Body of pancreas (tissue), 4 donors: Measurements from ENCODE around the gene DDX49. TPM values are rescaled to one million over a fixed set of nuclear protein-coding genes. Genes with fewer than 3 reads are reported as not detected.

Experiments
- ATAC-seq: fragments of 150-250 bp; one replicate; pipeline ENCODE4 v1.9.1; 2016
- DNase-seq, 4 donors: peaks; one replicate each; pipeline ENCODE4 v3.0.0-alpha.2; 2019
- H3K27ac ChIP-seq, 4 donors: fragments of 200-600 bp; sonication (generic); 1 replicate in 3 of 4; 2 replicates in 1 of 4; pipeline versions ENCODE4 v1.5.1 to v1.6.1; 2016 to 2019; ENCODE audit warnings: mild to moderate bottlenecking in 1 of 4, mixed read lengths in 1 of 4, moderate library complexity in 1 of 4
- H3K27me3 ChIP-seq, 2 donors: fragments of 200-600 bp; sonication (generic); one replicate each; pipeline ENCODE4 v1.6.0; 2016; ENCODE audit warnings: mild to moderate bottlenecking in 1 of 2
- H3K36me3 ChIP-seq, 2 donors: fragments of 200-600 bp; sonication (generic); replicated peaks in 1 of 2; 2 replicates each; pipeline ENCODE4 v1.5.1; 2016; ENCODE audit warnings: low read depth in 2 of 2; ENCODE audit not compliant: insufficient read depth in 1 of 2
- H3K4me1 ChIP-seq: fragments of 200-600 bp; sonication (generic); one replicate; pipeline ENCODE4 v1.6.0; 2016
- H3K4me3 ChIP-seq, 2 donors: fragments of 200-600 bp; sonication (generic); 1 replicate in 1 of 2; 2 replicates in 1 of 2; pipeline ENCODE4 v1.5.1; 2016 to 2019
- H3K9me3 ChIP-seq, 3 donors: fragments of 200-600 bp; sonication (generic); 1 replicate in 2 of 3; 2 replicates in 1 of 3; pipeline ENCODE4 v1.5.1; 2016
- POLR2A ChIP-seq, 3 donors: fragments of 450-650 bp; IDR thresholded peaks; one replicate each; pipeline ENCODE4 v1.6.1; 2016; ENCODE audit warnings: antibody characterized with exemption in 3 of 3, mild to moderate bottlenecking in 2 of 3
- WGBS, 2 donors: methylation state at CpG; one replicate each; pipeline ENCODE4 v1.1.5; 2017; 5-methylcytosine and 5-hydroxymethylcytosine counted together
- intact Hi-C: fragments of 100-400 bp; cut with DNase I; formaldehyde crosslinking; loops from one replicate; pipeline ENCODE4 v1.15.1; 2023
- total RNA-seq, 2 donors: library from RNA; depleted of rRNA; stranded (reverse); fragments of >200 nt; gene quantifications; one replicate each; pipeline ENCODE4 v1.1.0, GENCODE V29; 2016
- TF ChIP-seq, protein P1 (sequence below), 7 experiments: fragments of 450-650 bp in 4 of 7; fragments of 200-600 bp in 3 of 7; sonication (generic) in 3 of 7; IDR thresholded peaks; one replicate each; pipeline ENCODE4 v1.5.1; 2016 to 2019; ENCODE audit warnings: antibody characterized with exemption in 7 of 7

DDX49 gene
- total RNA-seq, 2 donors from 2014 or later, result 39.4 to 44.2 TPM

DNA sequence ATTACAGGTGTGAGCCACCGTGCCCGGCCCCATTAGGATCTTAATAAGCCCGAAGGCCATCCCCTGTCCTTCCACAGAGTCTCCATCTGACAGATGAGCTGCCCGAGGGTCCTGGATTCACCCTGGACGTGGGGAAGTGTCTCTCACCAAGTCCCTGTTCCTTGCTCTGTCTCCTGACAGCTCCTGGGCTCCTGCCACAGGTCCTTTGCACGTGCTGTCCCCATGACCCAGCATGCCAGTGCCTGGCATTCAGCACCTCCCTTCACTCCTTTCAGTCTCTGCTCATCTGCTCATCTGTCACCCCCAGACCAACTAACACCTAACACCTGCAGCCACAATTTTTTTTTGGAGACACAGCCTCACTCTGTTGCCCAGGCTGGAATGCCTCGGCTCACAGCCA lies 38.0 kb upstream of the DDX49 start:
- Histone ChIP-seq H3K27me3 (no peaks in the 10 kb centered on the region), H3K36me3 (no peaks in the 10 kb centered on the region), H3K4me3 (no peak overlapping the region), H3K4me1 (no peaks in the 10 kb centered on the region), H3K27ac (no peak overlapping the region), H3K9me3 (no peaks in the 10 kb centered on the region)
- TF ChIP-seq, protein P1, sequence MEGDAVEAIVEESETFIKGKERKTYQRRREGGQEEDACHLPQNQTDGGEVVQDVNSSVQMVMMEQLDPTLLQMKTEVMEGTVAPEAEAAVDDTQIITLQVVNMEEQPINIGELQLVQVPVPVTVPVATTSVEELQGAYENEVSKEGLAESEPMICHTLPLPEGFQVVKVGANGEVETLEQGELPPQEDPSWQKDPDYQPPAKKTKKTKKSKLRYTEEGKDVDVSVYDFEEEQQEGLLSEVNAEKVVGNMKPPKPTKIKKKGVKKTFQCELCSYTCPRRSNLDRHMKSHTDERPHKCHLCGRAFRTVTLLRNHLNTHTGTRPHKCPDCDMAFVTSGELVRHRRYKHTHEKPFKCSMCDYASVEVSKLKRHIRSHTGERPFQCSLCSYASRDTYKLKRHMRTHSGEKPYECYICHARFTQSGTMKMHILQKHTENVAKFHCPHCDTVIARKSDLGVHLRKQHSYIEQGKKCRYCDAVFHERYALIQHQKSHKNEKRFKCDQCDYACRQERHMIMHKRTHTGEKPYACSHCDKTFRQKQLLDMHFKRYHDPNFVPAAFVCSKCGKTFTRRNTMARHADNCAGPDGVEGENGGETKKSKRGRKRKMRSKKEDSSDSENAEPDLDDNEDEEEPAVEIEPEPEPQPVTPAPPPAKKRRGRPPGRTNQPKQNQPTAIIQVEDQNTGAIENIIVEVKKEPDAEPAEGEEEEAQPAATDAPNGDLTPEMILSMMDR (IDR thresholded peaks at IDR 0.05), result no peak
- no peak for TF ChIP-seq POLR2A (IDR thresholded peaks at IDR 0.05)
- DNase-seq (no peak), ATAC-seq (no peak)
- WGBS, 2 donors, result 83 to 90% methylated on average over 7 of the region's 7 CpGs
- intact Hi-C loops, result no loop called here

DNA sequence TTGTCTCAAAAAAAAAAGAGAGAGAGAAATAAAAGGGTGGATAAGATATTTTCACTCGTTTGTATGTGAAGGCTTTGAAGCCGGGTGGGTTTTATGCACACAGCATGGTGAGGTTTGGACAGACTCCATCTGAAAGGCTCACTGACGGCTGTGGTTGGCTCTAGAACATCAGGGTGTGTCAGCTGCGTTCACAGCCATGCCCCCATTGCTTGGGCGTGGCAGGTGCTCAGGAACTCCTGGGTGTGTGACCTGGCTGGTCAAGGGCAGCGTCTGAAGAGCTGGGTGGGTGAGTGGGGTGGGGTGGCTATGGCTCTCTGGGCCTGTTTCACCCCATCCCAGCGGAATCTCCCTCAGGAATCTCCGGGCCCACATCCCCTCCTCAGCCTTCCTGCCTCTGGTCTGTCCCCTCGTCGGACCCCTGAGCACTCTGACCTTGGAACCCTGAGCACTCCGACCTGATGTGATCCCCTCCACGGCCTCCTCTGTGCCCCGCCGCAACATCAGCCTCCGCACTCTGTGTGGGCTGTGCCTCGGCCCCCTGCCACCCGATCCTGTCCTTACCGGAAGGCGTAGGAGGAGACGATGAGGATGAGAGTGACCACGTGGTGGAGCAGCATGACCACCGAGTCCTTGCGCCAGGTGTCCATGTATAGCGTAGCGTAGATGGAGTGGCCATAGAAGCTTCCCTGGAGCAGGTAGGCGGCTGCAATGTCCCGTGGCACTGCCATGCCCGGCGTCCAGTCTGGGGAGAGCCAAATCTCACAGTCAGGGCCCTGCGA lies 35.8 kb upstream of the DDX49 start:
- H3K4me3 ChIP-seq, result no peak overlapping the region
- no peak for TF ChIP-seq POLR2A (IDR thresholded peaks at IDR 0.05)
- TF ChIP-seq, protein P1 (IDR thresholded peaks at IDR 0.05), result no peak

DNA sequence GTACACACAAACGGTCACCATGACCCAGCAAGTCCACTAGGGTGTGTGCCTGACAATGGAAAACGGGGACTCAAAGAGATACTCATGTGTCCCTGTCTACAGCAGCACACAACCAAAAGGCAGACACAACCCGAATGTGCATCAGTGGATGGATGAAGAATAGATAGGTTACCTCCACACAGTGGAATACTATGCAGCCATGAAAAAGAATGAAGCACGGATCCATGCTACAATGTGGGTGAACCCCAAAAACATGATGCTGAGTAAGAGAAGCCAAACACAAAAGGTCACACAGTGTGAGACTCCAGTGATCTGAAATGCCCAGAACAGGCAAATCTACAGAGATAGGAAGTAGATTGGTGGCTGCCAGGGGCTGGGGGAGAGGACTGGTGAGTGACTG lies 32.5 kb upstream of the DDX49 start:
- no peaks in the 10 kb centered on the region for H3K9me3 ChIP-seq
- no peak for DNase-seq
- intact Hi-C loops, result no loop called here
- no peak overlapping the region for H3K27ac ChIP-seq
- WGBS, 2 donors, result 67 to 88% methylated on average over 4 of the region's 4 CpGs
- no peaks in the 10 kb centered on the region for H3K36me3 ChIP-seq
- TF ChIP-seq, protein P1 (IDR thresholded peaks at IDR 0.05), result no peak
- TF ChIP-seq POLR2A (IDR thresholded peaks at IDR 0.05), result no peak
- no peak for ATAC-seq
- H3K4me3 ChIP-seq, result no peak overlapping the region
- H3K4me1 ChIP-seq, result no peaks in the 10 kb centered on the region
- no peaks in the 10 kb centered on the region for H3K27me3 ChIP-seq

More for the DNA sequence above, 35.8 kb upstream of the DDX49 start:
- Histone ChIP-seq H3K27me3 (no peaks in the 10 kb centered on the region), H3K27ac (no peak overlapping the region), H3K4me1 (no peaks in the 10 kb centered on the region), H3K36me3 (no peaks in the 10 kb centered on the region), H3K9me3 (no peaks in the 10 kb centered on the region)
- no peak for DNase-seq
- ATAC-seq, result no peak
- WGBS, 2 donors, result 74 to 78% methylated on average over 28 to 30 of the region's 30 CpGs
- intact Hi-C loops, result no loop called here

GRCh38 chr19:18889949-18890745 lies 29.4 kb upstream of the DDX49 start:
- H3K4me3 ChIP-seq, result no peak overlapping the region
- 70 to 72% methylated on average over 10 of the region's 10 CpGs for WGBS, 2 donors
- H3K36me3 ChIP-seq, result no peaks in the 10 kb centered on the region
- H3K4me1 ChIP-seq, result peaks cover 4% of the 10 kb centered on the region
- ATAC-seq, result no peak
- peaks cover 0 to 6% of the 10 kb centered on the region in 2 donors for H3K27me3 ChIP-seq
- intact Hi-C loops, result no loop called here
- no peak for DNase-seq
- no peaks in the 10 kb centered on the region for H3K9me3 ChIP-seq
- TF ChIP-seq, protein P1 (IDR thresholded peaks at IDR 0.05), result no peak
- no peak for TF ChIP-seq POLR2A (IDR thresholded peaks at IDR 0.05)
- no peak overlapping the region for H3K27ac ChIP-seq
